Left lobe of liver (tissue), 2 donors: ENCODE results near the gene RFX4. TPM values are rescaled to one million over a fixed set of nuclear protein-coding genes. Genes with fewer than 3 reads are reported as not detected.
A peak's percentile ranks its signal among the peaks of the same experiment; 100 is the strongest.
"Not testable (repeated sequence)": the region's sequence is repeated elsewhere in the genome, so short reads cannot be mapped to it uniquely, and the experiment has no call there.

Experiments used
- ATAC-seq: fragments of 200-7000 bp; cut with Tn5 transposase; one replicate; pipeline ENCODE4 v1.9.1; 2020; ENCODE audit warnings: mild to moderate bottlenecking, moderate library complexity
- DNase-seq: peaks from one replicate; pipeline ENCODE4 v3.0.0-alpha.2; 2020; ENCODE audit warnings: low spot score
- total RNA-seq: library from RNA; stranded (reverse); gene quantifications from one replicate; pipeline ENCODE4 v1.2.1, GENCODE V29; 2021
- donor health status: DM: no; HTN: no; CAD: no; lungs with moderate emphysema.
- donor health status: DM: no; HTN: yes; CAD: no.

The RFX4 gene
- total RNA-seq, 1 donor from 2014 or later: not detected

DNA sequence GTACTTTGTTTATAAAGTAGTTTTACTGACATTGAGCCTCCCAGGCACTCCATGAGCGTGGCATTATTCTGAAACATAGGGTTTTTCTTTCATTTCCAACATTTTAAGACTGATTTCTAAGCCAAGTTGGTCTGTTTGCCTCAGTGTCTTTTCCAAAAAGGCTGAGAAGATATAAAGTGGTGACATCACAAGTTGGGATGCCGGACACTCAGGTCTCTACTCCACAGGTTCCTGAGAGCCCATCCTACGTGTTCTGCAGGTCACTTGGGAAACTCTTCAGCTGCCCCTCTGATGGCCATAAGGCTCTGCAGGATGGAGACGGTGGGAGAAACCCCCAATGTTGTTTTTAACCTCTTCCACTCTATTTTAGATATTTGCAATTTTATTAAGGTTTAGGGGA lies 6.0 kb downstream of the RFX4 start:
- ATAC-seq: no peak

DNA sequence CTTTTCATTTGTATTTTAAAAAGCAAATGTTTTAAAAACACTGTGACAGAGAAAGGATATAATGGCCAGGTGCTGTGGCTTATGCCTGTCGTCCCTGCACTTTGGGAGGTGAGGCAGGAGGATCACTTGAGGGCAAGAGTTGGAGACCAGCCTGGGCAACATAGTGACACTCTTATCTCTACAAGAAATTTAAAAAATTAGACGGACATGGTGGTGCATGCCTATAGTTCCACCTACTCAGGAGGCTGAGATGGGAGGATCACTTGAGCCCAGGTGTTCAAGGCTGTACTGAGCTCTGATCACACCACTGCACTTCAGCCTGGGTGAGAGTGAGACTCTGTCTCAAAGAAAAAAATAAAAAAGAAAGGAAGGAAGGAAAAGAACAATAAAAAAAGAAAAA lies 7.8 kb downstream of the RFX4 start:
- no peak for ATAC-seq
- no peak for DNase-seq

More for the DNA sequence above, 6.0 kb downstream of the RFX4 start:
- no peak for DNase-seq

DNA sequence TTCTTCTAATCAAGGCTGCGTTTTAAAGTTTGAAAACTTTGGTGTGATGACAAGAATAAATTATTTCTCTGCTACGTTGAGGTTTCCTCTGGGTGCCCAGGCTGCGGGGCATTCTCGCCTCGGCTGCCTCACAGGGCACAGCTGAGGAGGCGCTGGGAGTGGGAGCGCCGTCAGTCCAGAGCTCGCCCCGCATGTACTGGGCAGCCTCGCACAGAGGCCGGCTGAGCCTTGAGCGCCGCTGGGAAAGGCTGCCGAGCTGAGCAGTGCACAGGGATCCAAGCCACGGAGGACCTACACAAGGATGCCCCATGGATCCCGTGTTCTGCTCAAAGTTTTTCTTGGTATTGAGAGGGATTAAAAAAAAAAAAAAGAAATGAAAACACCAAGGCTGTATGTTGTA lies 11.6 kb downstream of the RFX4 start:
- ATAC-seq: no peak
- DNase-seq: no peak

DNA sequence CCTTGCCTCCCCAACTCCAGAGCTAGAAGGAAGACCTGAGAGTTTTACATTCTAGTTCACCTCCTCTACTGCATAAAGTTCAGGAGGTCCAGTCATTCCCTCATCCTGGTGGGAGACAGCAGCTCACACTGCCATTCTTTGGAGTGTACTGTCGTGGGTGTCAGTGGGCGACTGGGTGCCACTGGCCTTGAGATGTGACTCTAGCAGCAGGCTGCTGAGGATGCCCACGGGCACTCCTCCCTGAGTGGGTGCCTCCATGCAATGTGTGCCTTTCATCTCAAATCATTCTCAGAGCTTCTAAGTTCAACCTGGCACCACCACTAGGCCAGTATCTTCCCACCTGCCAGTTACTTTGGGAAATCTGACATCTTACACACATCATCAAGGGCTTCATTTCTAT lies 12.5 kb downstream of the RFX4 start:
- ATAC-seq (no peak), DNase-seq (no peak)

DNA sequence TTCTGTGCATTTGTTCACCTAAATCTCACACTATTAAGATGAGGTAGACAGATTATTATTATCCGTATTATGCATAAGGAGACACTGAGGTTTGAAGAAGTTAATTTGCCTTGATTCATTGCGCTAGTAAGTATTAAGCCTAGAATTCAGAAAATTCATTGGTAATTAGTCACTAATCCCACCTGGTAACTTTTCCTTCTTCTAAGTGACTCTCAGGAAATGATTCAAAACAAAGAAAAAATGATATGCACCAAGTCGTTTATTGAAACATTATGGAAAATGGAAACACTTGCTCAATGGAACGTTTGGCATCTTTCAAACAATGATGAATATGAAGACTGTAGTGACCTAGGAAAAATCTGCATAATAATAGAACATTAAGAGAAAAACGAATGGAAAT lies 15.2 kb downstream of the RFX4 start:
- DNase-seq: no peak
- no peak for ATAC-seq

DNA sequence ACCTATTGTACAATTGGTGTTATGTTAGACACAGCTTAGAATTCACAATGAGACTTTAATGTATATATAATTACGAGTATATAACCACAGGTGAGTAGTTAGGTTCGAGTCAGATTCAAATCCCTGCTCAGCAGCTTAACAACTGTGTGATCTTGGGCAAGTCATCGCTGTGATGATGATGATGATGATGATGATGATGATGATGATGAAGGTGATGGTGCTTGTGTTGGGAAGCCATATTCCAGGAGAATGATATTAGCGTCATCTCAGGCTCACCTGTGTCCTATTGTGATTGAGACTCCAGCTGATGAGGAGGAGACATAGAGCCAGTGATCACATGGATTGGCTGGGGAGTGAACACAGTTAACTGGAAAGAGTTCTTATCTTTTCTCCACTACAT lies 16.5 kb downstream of the RFX4 start:
- DNase-seq (no peak), ATAC-seq (no peak)

DNA sequence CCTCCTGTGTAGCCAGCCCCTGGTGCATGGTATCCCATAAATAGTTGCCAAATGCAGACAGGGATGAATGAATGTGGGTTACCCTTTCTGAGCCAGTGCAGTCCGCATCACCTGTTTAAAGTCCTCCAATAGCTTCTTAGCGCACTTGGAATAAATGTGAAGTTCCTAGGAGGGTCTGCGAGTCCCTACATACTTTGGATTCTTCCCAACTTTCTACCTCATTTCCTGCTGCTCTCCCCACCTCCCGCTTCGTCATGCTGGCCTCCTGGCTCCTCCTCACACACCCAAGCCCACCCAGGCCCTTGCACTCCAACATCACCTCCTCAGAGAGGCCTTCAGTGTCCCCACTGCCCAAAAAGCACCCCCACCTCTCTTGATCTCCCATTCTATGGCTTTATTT lies 17.7 kb downstream of the RFX4 start:
- DNase-seq (no peak), ATAC-seq (no peak)

DNA sequence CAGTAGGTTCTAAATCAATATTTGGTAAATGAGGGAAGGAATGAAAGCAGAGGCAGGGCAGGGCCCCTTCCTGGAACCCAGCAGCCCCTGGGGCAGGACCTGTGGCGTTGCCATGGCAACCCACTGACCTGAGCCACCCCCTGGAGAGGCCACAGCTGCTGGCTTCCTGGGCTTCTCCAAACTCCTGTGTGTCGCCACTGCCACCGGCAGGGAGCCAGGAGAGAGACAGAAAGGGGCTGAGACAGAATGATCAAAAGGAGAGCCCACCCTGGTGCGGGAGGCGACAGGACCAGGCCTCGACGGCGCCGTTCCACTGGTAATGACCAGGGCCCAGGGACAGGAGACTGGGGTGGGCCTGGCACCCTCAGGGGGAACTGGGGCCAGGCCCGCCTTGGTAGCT lies 18.2 kb downstream of the RFX4 start:
- DNase-seq: no peak
- ATAC-seq: no peak

DNA sequence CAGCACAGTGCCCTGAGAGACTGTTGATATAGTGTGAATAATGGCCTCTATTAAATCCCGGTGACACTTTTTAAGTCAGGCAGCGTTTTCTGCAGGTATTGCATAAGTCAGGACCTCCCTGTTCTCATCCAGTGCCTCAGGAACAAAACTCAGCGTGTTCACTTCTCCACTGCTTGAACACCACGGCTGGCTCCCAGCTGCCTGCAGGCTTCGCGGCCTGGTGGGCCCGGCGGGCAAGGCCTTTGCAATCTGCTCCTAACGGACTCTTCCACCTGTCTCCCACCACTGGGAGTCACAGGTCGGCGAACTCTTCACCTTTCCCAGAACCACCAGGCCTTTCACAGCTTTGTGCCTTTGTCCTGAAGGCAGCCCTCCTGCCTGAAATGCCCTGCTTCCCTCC lies 18.7 kb downstream of the RFX4 start:
- DNase-seq (no peak), ATAC-seq (no peak)

DNA sequence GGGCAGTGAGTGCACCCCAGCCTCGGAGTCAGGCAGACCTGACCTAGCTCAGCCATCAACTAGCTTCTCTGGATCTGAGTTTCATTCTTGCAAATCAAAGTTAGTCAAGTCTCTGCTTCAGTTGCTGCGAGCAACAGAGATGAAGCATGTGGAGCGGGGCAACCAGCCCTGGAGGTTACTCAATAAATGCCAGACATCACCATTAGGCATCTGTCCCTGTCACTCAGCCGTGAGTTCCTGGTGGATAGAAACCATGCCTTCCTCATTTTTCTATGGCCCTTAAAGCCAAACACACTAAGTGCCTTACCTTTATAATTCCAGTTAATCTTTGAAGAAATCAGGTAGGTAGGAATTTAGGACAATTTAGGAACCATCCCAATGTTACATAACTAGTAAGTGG lies 19.3 kb downstream of the RFX4 start:
- no peak for DNase-seq
- ATAC-seq: no peak

DNA sequence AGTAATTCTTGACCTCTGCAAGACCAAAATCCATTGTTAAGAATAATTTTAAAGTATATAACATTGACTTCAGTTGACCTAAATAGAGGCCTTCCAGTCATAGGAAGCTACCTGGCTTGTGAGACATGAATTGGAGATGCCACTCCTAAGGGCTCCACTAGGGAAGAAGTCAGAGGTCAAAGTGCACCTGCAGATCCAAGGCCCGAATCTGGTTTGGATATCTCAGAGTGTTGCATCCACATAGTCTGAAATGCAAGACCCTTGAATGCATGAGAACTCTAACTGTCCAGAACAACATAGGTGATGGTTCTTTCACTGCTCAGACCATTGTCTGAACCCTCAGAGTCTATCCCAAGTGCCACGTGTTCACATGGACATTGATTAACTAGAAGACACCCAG lies 22.4 kb downstream of the RFX4 start:
- ATAC-seq (no peak), DNase-seq (no peak)

DNA sequence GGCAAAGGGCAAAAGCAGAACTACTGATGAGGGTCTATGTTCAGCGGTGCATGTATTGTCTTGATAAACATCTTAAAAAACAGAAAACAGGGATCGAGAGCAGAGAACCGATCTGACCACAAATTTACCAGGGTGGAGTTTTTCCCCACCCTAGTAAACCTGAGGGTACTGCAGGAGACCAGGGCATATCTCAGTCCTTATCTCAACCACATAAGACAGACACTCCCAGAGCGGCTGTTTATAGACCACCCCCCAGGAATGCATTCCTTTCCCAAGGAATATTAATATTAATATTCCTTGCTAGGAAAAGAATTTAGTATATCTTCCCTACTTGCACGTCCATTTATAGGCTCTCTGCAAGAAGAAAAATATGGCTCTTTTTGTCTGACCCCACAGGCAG lies 37.8 kb downstream of the RFX4 start:
- not testable (repeated sequence) for ATAC-seq, DNase-seq

DNA sequence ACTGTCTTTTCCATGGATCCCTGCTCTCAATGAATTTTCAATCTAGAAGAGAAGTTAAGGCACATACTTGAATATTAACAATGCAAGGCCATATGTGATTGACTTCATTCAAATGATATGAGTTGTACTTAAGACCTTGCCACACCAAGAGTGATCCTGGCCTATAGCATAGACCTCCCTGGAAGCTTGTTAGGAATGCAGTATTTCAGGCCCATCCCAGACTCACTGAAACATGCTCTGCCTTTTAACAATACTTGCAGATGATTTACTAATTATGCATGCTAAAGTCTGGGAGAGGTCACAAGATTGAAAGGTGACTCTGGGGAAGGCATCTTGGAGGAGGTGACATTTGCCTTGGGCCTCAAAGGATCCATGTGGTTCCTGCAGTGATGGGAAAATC lies 43.2 kb downstream of the RFX4 start:
- ATAC-seq (no peak), DNase-seq (no peak)

DNA sequence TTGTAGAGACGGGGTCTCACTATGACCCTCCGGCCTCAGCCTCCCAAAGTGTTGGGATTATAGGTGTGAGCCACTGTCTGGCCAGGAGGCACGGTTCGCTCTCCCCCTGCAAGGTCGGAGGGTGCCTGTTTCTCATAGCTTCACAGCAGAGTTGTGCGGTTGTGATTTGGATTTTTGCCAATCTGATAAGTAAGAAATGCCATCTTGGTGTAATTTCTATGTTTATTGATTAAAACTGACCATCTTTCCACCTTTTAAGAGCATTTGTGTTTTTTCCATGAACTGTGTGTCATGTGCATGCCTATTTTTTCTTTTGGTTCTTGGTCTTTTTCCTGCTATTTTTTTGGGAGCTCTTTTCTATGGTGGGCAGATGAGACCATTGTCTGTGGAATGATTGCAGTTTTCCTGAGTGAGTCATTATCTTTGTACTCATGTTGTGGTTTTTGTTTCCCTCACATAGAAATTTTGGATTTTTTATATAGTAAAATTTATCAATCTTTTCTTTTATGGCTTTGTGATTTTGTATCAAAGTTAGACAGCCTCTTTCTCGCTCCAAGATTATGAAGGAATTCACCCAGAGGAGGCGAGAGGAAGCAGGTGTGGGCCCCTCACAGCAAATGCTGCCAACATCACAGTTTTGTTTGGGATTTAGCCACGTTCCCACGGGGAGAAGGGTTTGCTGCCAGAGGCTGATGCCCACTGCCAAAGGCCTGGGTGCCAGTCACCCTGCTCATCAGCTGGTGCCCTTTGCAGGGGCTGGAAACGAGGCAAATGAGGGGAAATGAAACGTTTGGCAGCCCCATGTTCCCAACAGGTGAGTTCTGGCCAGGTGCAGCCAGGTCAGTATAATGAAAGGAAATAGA lies 47.2 kb downstream of the RFX4 start:
- no peak for DNase-seq
- ATAC-seq: no peak

DNA sequence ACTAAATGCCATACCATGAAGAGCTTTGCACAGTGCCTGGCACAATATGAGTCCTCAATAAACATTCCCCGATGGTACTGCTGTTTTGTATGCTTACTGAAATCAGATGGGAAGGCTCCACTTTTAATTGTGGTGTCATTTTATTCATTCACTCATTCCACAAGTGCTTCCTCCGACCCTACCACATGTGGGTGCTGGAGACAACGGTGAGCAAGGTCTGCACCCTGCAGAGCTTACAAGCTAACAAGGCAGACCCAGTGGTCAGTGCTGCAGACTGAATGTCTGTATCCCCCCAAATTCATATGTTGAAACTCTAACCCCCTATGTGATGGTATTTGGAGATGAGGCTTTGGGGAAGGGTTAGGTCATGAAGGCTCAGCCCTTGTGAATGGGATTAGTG lies 48.3 kb downstream of the RFX4 start:
- no peak for ATAC-seq

DNA sequence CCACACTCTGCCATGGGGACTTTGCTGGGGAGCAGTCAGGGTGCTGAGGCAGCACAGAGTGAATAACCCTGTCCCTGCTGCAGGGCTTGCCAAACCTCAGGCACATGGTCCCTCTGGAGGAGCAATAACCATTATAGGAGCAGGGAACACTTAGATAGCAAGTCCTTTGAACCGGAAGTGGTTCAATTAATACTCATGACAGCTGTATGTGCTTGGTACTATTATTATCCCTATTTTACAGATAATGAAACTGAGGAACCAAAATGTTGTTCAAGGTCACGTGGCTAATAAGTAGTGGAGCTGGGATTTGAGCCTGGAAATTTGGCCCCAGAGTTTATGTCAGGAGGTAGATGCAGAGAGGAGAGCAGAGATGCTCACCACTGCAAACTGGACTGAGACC lies 49.0 kb downstream of the RFX4 start:
- ATAC-seq (no peak), DNase-seq (no peak)

More for the DNA sequence above, 48.3 kb downstream of the RFX4 start:
- no peak for DNase-seq

DNA sequence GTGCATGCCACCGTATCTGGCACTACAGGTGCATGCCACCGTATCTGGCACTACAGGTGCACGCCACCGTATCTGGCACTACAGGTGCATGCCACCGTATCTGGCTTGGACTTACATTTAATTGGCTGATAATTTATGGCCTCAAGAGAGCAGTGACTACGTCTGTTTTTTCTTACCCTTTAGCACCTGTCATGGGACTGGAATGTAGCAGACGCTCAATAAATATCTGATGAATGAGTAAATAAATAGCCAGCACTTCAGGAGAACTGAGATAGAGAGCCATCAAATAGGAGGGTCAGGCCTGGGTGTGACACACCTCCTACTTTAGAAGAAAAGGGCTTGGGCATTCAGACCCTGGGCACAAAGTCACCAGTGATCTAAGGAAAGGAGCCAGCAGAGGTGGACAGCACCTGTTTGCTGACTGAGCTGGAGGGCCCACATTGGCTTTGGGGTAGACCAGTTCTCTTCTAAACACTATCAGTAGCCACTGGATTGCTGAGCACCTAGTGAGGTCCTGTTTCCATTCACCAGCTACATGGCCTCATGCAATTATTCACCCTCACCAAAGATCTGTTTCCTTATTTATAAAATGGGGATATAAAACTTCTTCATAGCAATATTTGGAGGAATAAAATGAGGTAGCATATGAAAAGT lies 50.1 kb downstream of the RFX4 start:
- ATAC-seq (no peak), DNase-seq (no peak)

DNA sequence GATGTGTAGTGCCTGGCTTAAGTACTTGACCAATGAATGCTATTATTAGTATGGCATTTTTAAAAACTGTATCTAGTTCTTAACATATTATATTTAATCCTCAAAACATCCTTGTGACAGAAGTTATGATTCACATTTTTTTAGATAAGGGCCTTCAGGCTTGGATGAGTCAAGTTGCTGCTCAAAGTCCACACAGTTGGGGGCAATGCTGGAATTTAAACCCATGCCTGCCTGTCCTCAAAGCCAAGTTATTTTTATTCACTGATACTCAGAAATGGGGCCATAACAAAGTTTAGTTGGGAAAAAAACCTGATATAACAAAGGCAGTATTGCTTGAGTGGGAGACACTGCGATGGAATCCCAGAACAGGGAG lies 50.6 kb downstream of the RFX4 start:
- ATAC-seq (no peak), DNase-seq (no peak)

DNA sequence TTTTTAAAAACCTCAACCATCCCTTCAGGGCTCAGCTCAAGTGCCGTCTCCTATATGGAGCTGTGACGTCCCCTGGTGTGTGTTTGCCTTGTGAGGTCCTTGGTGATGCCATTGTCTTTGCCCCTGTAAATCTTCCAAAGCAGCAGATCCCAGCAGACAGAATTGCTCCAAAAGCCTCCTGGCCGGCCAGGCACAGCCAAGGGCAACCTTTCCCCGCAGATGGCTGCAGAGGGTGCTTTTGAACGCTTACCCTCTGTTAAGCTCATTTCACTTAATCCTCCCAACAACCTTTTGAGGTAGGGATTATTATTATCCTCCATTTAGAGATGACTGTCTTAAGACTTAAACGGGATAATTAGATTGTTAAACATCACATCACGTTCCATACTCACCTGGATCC lies 51.4 kb downstream of the RFX4 start:
- no peak for ATAC-seq
- no peak for DNase-seq

DNA sequence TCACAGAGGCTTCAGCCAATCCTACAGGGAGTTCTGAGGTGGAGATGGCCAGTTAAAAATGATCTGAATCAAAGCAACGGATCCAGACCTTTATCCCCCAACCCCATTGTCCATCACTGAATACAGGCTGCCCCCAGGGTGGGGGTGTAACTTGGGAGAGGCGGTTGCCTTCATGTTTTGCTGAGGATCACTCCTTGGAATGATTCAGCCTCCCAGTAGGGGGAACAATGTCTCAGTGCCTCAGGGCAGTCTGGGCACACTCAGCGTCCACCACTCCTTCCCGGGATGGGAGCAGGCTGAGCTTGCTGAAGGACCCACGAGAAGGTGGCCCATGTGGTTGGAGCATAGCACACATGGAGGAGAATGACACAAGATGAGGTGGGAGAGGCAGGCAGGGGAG lies 60.2 kb downstream of the RFX4 start:
- ATAC-seq (no peak), DNase-seq (no peak)

DNA sequence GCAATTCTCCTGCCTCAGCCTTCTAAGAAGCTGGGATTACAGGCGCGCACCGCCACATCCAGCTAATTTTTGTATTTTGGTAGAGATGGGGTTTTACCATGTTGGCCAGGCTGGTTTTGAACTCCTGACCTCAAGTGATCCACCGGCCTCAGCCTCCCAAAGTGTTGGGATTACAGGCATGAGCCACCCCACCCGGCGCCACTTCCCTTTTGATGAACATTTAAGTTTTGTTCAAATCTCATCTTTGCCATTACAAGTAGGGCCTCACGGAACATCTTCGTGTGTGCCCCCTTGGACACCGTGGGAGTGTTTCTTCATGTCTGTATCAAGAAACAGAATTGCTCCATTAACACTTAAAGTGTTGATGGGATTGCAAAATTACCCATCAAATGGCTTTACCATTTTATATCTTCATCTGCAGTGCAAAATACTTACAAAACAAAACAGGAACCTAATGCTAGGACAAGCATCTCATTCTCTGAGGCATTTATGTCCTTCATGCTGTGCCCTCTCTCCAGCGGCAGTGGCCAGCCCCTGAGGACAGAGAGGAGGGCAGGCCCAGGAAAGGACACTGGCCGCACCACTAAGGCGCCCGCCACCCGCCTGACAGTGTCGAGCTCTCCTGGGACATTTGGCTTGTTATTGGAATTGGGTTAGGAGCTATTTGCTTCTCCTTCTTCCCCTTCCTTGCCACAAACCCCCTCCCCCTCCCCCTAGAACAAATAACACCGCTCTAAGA lies 61.7 kb downstream of the RFX4 start:
- ATAC-seq (peak; percentile 69), DNase-seq (no peak)

DNA sequence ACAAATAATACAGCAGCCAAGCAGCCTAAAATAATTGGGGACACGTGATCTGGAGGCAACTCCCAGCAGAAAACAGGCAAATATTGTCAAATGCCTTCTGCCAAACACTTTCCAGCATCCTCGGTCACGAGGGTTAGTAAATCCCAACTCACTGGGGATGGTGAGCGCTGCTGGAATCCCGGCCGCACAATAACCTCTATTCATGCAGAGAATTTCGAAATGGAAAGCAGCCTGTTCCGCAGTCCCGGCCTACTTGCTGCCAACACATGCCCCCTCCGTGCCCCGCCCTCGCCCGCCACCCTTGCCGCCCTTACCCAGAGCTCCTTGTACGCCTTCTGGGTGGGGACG lies 62.2 kb downstream of the RFX4 start:
- ATAC-seq (peak; percentile 74), DNase-seq (peak; percentile 68)
